ENCODE results near the gene MRPS16.
"Not testable (repeated sequence)": the region's sequence is repeated elsewhere in the genome, so short reads cannot be mapped to it uniquely, and the experiment has no call there.

The MRPS16 gene

GRCh38 chr10:73252445-73253224 is at the start of gene MRPS16:
TSS of gene MRPS16 (minus strand) at chr10:73252644. CDS start at chr10:73252482, 162 bp downstream.
- DNase-seq (ENCODE audit: low read depth in 2 of 2) = peak; percentile 82 to 83

- no peak for DNase-seq (ENCODE audit: low read depth in 2 of 2)
Observed at GRCh38 chr10:73296946-73297345, 44.5 kb upstream of the MRPS16 start.

- no peak for DNase-seq (ENCODE audit: low read depth in 2 of 2)
Observed at GRCh38 chr10:73293461-73293860, 41.0 kb upstream of the MRPS16 start.

GRCh38 chr10:73289958-73290357 is 37.5 kb upstream of the MRPS16 start:
- DNase-seq (ENCODE audit: low read depth in 2 of 2) = no peak

- no peak for DNase-seq (ENCODE audit: low read depth in 2 of 2)
Observed at GRCh38 chr10:73287441-73287840, 35.0 kb upstream of the MRPS16 start.

- DNase-seq (ENCODE audit: low read depth in 2 of 2) = no peak
Observed at GRCh38 chr10:73281097-73281496, 28.7 kb upstream of the MRPS16 start.

- DNase-seq (ENCODE audit: low read depth in 2 of 2) = no peak
Observed at GRCh38 chr10:73264423-73264822, 12.0 kb upstream of the MRPS16 start.

- no peak for DNase-seq (ENCODE audit: low read depth in 2 of 2)
Observed at GRCh38 chr10:73263693-73264347, 11.4 kb upstream of the MRPS16 start.

GRCh38 chr10:73262880-73263555 is 10.6 kb upstream of the MRPS16 start:
- DNase-seq (ENCODE audit: low read depth in 2 of 2) = no peak

- DNase-seq (ENCODE audit: low read depth in 2 of 2) = no peak
Observed at GRCh38 chr10:73262105-73262730, 9.8 kb upstream of the MRPS16 start.

GRCh38 chr10:73261362-73261995 is 9.0 kb upstream of the MRPS16 start:
- DNase-seq (ENCODE audit: low read depth in 2 of 2) = no peak

GRCh38 chr10:73258612-73259011 is 6.2 kb upstream of the MRPS16 start:
- not testable (repeated sequence) for DNase-seq (ENCODE audit: low read depth in 2 of 2)

- DNase-seq (ENCODE audit: low read depth in 2 of 2) = no peak
Observed at GRCh38 chr10:73253225-73253555, 746 bp upstream of the MRPS16 start.

- DNase-seq (ENCODE audit: low read depth in 2 of 2) = no peak
Observed at GRCh38 chr10:73251683-73252444, 580 bp downstream of the MRPS16 start.

GRCh38 chr10:73248259-73248724 is 4.2 kb downstream of the MRPS16 start:
- DNase-seq (ENCODE audit: low read depth in 2 of 2) = no peak

GRCh38 chr10:73247509-73248258 is 4.8 kb downstream of the MRPS16 start:
- DNase-seq (ENCODE audit: low read depth in 2 of 2) = no peak

GRCh38 chr10:73246646-73247508 is 5.6 kb downstream of the MRPS16 start, which contains the start of gene DNAJC9:
TSS of gene DNAJC9 (minus strand) at chr10:73247255. CDS start at chr10:73247189, 66 bp downstream.
- DNase-seq (ENCODE audit: low read depth in 2 of 2) = peak; percentile 91 to 93

- DNase-seq (ENCODE audit: low read depth in 2 of 2) = no peak
Observed at GRCh38 chr10:73246322-73246645, 6.2 kb downstream of the MRPS16 start.

- no peak for DNase-seq (ENCODE audit: low read depth in 2 of 2)
Observed at GRCh38 chr10:73244866-73245477, 7.5 kb downstream of the MRPS16 start.

Data from stimulated activated CD8-positive, alpha-beta memory T cell treated with anti-CD3 and anti-CD28 coated beads, Interleukin-15, amount 100 ng/mL, for 4 hours (primary cell).